IMR-90 (cell line): ENCODE results near the gene HHATL. TPM values are rescaled to one million over a fixed set of nuclear protein-coding genes. Genes with fewer than 3 reads are reported as not detected.

Experiments used
- ATAC-seq: fragments of 200-7000 bp; cut with Tn5 transposase; 2 replicates; pipeline ENCODE4 v1.9.1; 2020; ENCODE audit warnings: low read depth, mild to moderate bottlenecking, moderate library complexity
- BruUV-seq: library from RNA; stranded (reverse); fragments of 400-500 nt; replicated peaks from 2 replicates; lab custom pipeline; 2021; lab: Mats Ljungman, UMichigan
- CTCF ChIA-PET: fragments of 300-600 bp; formaldehyde crosslinking; extraction: SDS; loops from one replicate; lab custom pipeline; 2021; ENCODE audit warnings: antibody characterized with exemption; lab: Yijun Ruan, JAX
- POLR2A ChIA-PET: fragments of 300-600 bp; sonication (Branson Sonifier 250); formaldehyde crosslinking; loops from one replicate; lab custom pipeline; 2022; ENCODE audit warnings: antibody characterized with exemption; ENCODE audit not compliant: unreplicated experiment; lab: Charles Lee
- DNase-seq: peaks from one replicate; pipeline ENCODE4 v3.0.0; 2013
- H2AFZ ChIP-seq: replicated peaks from 2 replicates; pipeline ENCODE3; 2013; ENCODE audit warnings: low read length, mild to moderate bottlenecking; ENCODE audit not compliant: poor library complexity
- H2AK5ac ChIP-seq: 2 replicates; pipeline ENCODE4 v1.6.1; 2013; ENCODE audit warnings: low read depth, low read length, inconsistent platforms
- H2AK9ac ChIP-seq: replicated peaks from 2 replicates; pipeline ENCODE3; 2013; ENCODE audit warnings: mild to moderate bottlenecking, low read depth, low read length, moderate library complexity; ENCODE audit not compliant: poor library complexity
- H2BK120ac ChIP-seq: 2 replicates; pipeline ENCODE4 v1.6.1; 2013; ENCODE audit warnings: low read depth, low read length, inconsistent platforms
- H2BK15ac ChIP-seq: 3 replicates; pipeline ENCODE4 v1.6.1; 2013; ENCODE audit warnings: low read depth, low read length, inconsistent platforms
- H2BK20ac ChIP-seq: 2 replicates; pipeline ENCODE4 v1.6.1; 2013; ENCODE audit warnings: low read depth, mild to moderate bottlenecking, inconsistent platforms, low read length, moderate library complexity
- H2BK5ac ChIP-seq: 2 replicates; pipeline ENCODE4 v1.6.1; 2013; ENCODE audit warnings: mild to moderate bottlenecking, low read depth, low read length, inconsistent platforms; ENCODE audit not compliant: poor library complexity, severe bottlenecking
- H3K14ac ChIP-seq: replicated peaks from 2 replicates; pipeline ENCODE4 v1.6.1; 2013; ENCODE audit warnings: low read depth, low read length, inconsistent platforms
- H3K18ac ChIP-seq: 2 replicates; pipeline ENCODE4 v1.6.1; 2013; ENCODE audit warnings: low read depth, low read length, control low read depth
- H3K23ac ChIP-seq: 2 replicates; pipeline ENCODE4 v1.6.1; 2013; ENCODE audit warnings: low read depth, low read length, inconsistent platforms
- H3K27ac ChIP-seq: 2 replicates; pipeline ENCODE4 v1.5.1; 2013; ENCODE audit warnings: mild to moderate bottlenecking, control low read depth, low read length; ENCODE audit not compliant: insufficient read depth
- H3K27me3 ChIP-seq: 2 replicates; pipeline ENCODE4 v1.6.1; 2013; ENCODE audit warnings: low read length; ENCODE audit not compliant: control insufficient read depth, insufficient read depth
- H3K36me3 ChIP-seq: 2 replicates; pipeline ENCODE4 v1.6.1; 2013; ENCODE audit warnings: low read length, mixed read lengths; ENCODE audit not compliant: control insufficient read depth, insufficient read depth
- H3K4ac ChIP-seq: 2 replicates; pipeline ENCODE4 v1.6.1; 2013; ENCODE audit warnings: low read depth, low read length, inconsistent platforms
- H3K4me1 ChIP-seq: 2 replicates; pipeline ENCODE4 v1.6.1; 2013; ENCODE audit warnings: low read length, mixed read lengths; ENCODE audit not compliant: control insufficient read depth, insufficient read depth
- H3K4me2 ChIP-seq: 2 replicates; pipeline ENCODE4 v1.6.1; 2013; ENCODE audit warnings: low read depth, mild to moderate bottlenecking, control low read depth, low read length, moderate library complexity
- H3K4me3 ChIP-seq: 2 replicates; pipeline ENCODE4 v1.5.1; 2013; ENCODE audit warnings: low read depth, mild to moderate bottlenecking, control low read depth, low read length, moderate library complexity; ENCODE audit not compliant: insufficient read depth
- H3K56ac ChIP-seq: 2 replicates; pipeline ENCODE4 v1.6.1; 2013; ENCODE audit warnings: low read length, inconsistent platforms; ENCODE audit not compliant: insufficient read depth; ENCODE audit errors: extremely low read depth
- H3K79me1 ChIP-seq, 2 experiments: 2 replicates each; pipeline ENCODE4 v1.6.1; 2013; ENCODE audit warnings: low read length in 2 of 2, inconsistent platforms in 1 of 2, low read depth in 1 of 2
- H3K9ac ChIP-seq: 2 replicates; pipeline ENCODE4 v1.6.1; 2013; ENCODE audit warnings: low read depth, low read length, control low read depth
- H3K9me1 ChIP-seq: 2 replicates; pipeline ENCODE4 v1.6.1; 2013; ENCODE audit warnings: low read length, inconsistent platforms; ENCODE audit not compliant: insufficient read depth
- H3K9me3 ChIP-seq: 2 replicates; pipeline ENCODE4 v1.6.1; 2013; ENCODE audit warnings: low read length; ENCODE audit not compliant: control insufficient read depth, insufficient read depth
- H4K20me1 ChIP-seq: 2 replicates; pipeline ENCODE4 v1.6.1; 2013; ENCODE audit warnings: low read length, inconsistent platforms; ENCODE audit not compliant: insufficient read depth
- H4K5ac ChIP-seq: 2 replicates; pipeline ENCODE4 v1.6.1; 2013; ENCODE audit warnings: mild to moderate bottlenecking, low read depth, low read length, control low read depth
- H4K8ac ChIP-seq, 2 experiments: 2 replicates each; pipeline ENCODE4 v1.6.1; 2013; ENCODE audit warnings: low read depth in 2 of 2, low read length in 2 of 2, control low read depth in 1 of 2, inconsistent platforms in 1 of 2
- H4K91ac ChIP-seq: 2 replicates; pipeline ENCODE4 v1.6.1; 2013; ENCODE audit warnings: low read depth, low read length, inconsistent platforms; ENCODE audit not compliant: insufficient read depth
- BHLHE40 ChIP-seq: fragments of 150-350 bp; IDR thresholded peaks from 2 replicates; pipeline ENCODE4 v1.6.1; 2016; ENCODE audit warnings: mild to moderate bottlenecking, low read depth, low read length
- CTCF ChIP-seq: conservative IDR thresholded peaks from 2 replicates; pipeline ENCODE4 v1.5.1; 2012; ENCODE audit warnings: mild to moderate bottlenecking, low read depth, low read length, improper control_type of control experiment
- MAFK ChIP-seq: IDR thresholded peaks from 2 replicates; pipeline ENCODE4 v1.6.1; 2012; ENCODE audit warnings: low read depth, low read length, improper control_type of control experiment
- MAZ ChIP-seq: IDR thresholded peaks from 2 replicates; pipeline ENCODE4 v1.6.1; 2012; ENCODE audit warnings: low read depth, mild to moderate bottlenecking, low read length, improper control_type of control experiment, moderate library complexity, borderline replicate concordance
- MXI1 ChIP-seq: IDR thresholded peaks from 2 replicates; pipeline ENCODE4 v1.6.1; 2012; ENCODE audit warnings: low read depth, mild to moderate bottlenecking, low read length, moderate library complexity, borderline replicate concordance
- NFE2L2 ChIP-seq: fragments of 150-350 bp; IDR thresholded peaks from 2 replicates; pipeline ENCODE4 v1.6.1; 2016; ENCODE audit warnings: low read depth, mild to moderate bottlenecking, low read length
- POLR2A ChIP-seq: IDR thresholded peaks from 2 replicates; pipeline ENCODE4 v1.6.1; 2012; ENCODE audit warnings: mild to moderate bottlenecking, low read depth, low read length
- RAD21 ChIP-seq: IDR thresholded peaks from 2 replicates; pipeline ENCODE4 v1.6.1; 2012; ENCODE audit warnings: low read length, improper control_type of control experiment
- RCOR1 ChIP-seq: IDR thresholded peaks from 2 replicates; pipeline ENCODE4 v1.6.1; 2012; ENCODE audit warnings: mild to moderate bottlenecking, low read length, improper control_type of control experiment; ENCODE audit not compliant: insufficient replicate concordance
- RFX5 ChIP-seq: IDR thresholded peaks from 2 replicates; pipeline ENCODE4 v1.8.0; 2012; ENCODE audit warnings: low read depth, mild to moderate bottlenecking, low read length, moderate library complexity
- WGBS, 2 experiments: methylation state at CpG; one replicate each; pipeline versions ENCODE4 v1.1.5 to v1.1.7; 2013; ENCODE audit warnings: missing lambda C conversion rate in 2 of 2; ENCODE audit not compliant: insufficient read length in 1 of 2; ENCODE audit errors: extremely low coverage in 2 of 2; 5-methylcytosine and 5-hydroxymethylcytosine counted together
- dilution Hi-C: fragments of 300-500 bp; cut with HindIII; formaldehyde crosslinking; loops from one replicate; pipeline ENCODE4 v1.14.3; 2018; ENCODE audit warnings: low sequenced_read_pairs; ENCODE audit not compliant: unreplicated experiment
- in situ Hi-C: fragments of 300-500 bp; cut with MboI; formaldehyde crosslinking; loops from 3 replicates; pipeline ENCODE4 v1.14.3; 2019; ENCODE audit warnings: low sequenced_read_pairs, inconsistent platforms, mixed read lengths
- intact Hi-C: fragments of 100-400 bp; cut with micrococcal nuclease; formaldehyde crosslinking; loops from 2 replicates; pipeline ENCODE4 v1.10.0; 2022
- polyA plus RNA-seq, 3 experiments: library from polyadenylated mRNA; depleted of rRNA; stranded (reverse); fragments of >200 nt; gene quantifications; 2 replicates each; pipeline ENCODE4 v1.2.3, GENCODE V29; 2012; ENCODE audit warnings: low replicate concordance in 1 of 3
- total RNA-seq: library from RNA; depleted of rRNA; stranded (reverse); fragments of >200 nt; gene quantifications from 2 replicates; pipeline ENCODE4 v1.2.3, GENCODE V29; 2012
- TF ChIP-seq, protein P1 (sequence below): fragments of 150-350 bp; IDR thresholded peaks from 2 replicates; pipeline ENCODE4 v1.6.1; 2016; ENCODE audit warnings: low read depth, mild to moderate bottlenecking, low read length, moderate library complexity, borderline replicate concordance
- TF ChIP-seq, protein P2 (sequence below): fragments of 150-350 bp; IDR thresholded peaks from 2 replicates; pipeline ENCODE4 v1.6.1; 2017; ENCODE audit warnings: mild to moderate bottlenecking, antibody characterized with exemption, low read length, low read depth

Gene HHATL
- total and polyA plus RNA-seq, 2 of the 4 experiments (the other 2 are of a cell fraction), result not detected

DNA sequence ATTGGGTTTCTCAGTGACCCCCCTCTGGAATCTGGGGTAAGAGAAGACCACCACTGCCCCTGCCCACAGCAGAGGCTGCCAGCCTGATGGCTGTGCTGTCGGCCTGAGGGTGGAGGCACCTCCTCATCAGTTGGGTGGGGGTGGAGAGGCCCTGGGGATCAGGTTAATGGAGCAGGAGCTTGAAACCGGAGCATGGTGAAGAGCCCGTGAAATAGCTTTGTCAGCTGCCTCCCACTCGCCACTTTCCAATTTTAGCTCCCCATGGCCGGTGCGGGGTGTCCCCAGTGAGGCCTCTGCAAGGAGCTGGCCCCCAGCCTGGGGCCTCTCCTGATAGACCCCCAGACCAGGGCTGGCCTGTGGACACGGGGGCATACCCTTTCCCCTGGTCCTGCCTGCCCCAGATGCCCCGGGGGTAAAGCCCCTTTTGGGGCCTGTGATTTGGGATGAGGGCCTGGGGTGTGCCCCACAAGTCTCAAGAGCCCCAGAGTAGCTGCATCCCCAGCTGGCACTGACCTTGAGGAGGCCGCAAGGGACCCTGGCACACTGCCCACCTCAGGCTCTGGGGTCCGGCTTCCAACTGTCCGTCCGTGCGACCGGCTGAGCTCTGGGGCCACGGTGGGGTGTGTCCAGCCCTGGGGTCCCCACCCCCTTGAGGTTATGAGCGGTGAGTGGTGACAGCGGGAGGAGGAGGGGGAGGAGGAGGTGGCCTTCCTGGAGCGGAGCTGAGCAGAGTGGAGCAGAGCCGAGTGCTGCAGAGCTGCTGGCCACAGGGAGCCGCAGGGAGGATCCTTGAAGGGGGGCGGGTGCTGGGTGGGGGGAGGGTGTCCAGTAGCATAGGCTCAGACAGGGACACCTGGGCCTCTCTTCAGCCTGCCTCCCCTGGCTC, at the start of gene HHATL (continued):
- no peak for TF ChIP-seq CTCF

- Histone ChIP-seq H3K4me2 (no peak overlapping the region), H2BK20ac (no peak overlapping the region), H4K91ac (no peak overlapping the region), H4K5ac (no peak overlapping the region), H2AK5ac (no peak overlapping the region), H3K36me3 (no peaks in the 10 kb centered on the region), H3K9me1 (peaks cover 10% of the 10 kb centered on the region; the same call in 1 of the 2 replicates), H3K9me3 (no peaks in the 10 kb centered on the region), H3K27me3 (peaks cover 5% of the 10 kb centered on the region), H2AK9ac (no peak overlapping the region), H3K4ac (no peak overlapping the region), H3K4me1 (peaks cover 5% of the 10 kb centered on the region), H3K56ac (no peak overlapping the region), H4K8ac (no peak overlapping the region), H3K9ac (no peak overlapping the region), H3K4me3 (no peak overlapping the region), H3K14ac (no peak overlapping the region), H3K27ac (no peak overlapping the region), H2BK15ac (no peak overlapping the region), H2BK5ac (no peak overlapping the region), H4K20me1 (peaks cover 3% of the 10 kb centered on the region; the same call in 1 of the 2 replicates), H2BK120ac (no peak overlapping the region), H3K23ac (no peak overlapping the region), H3K18ac (no peak overlapping the region), H2AFZ (no peak overlapping the region), H3K79me1 (no peaks in the 10 kb centered on the region)
- DNase-seq (no peak), ATAC-seq (no peak)
- in situ Hi-C loops, result no loop called here
- intact Hi-C loops, result no loop called here
- ChIA-PET CTCF (no interaction called here), POLR2A (interaction anchor here (0.6 kb wide), 1 partner anchor 752 kb away, joined by 4 read pairs; no protein-coding TSS in a partner anchor)
- BruUV-seq, result no TSS peak
- no CpG with 5 or more reads among the region's 9 CpGs for WGBS, 2 experiments
- dilution Hi-C loops, result no loop called here
- no peak for TF ChIP-seq MAFK
- TF ChIP-seq NFE2L2, result no peak
- TF ChIP-seq, protein P1, sequence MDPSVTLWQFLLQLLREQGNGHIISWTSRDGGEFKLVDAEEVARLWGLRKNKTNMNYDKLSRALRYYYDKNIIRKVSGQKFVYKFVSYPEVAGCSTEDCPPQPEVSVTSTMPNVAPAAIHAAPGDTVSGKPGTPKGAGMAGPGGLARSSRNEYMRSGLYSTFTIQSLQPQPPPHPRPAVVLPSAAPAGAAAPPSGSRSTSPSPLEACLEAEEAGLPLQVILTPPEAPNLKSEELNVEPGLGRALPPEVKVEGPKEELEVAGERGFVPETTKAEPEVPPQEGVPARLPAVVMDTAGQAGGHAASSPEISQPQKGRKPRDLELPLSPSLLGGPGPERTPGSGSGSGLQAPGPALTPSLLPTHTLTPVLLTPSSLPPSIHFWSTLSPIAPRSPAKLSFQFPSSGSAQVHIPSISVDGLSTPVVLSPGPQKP, result no peak
- TF ChIP-seq BHLHE40, result no peak
- no peak for TF ChIP-seq RCOR1
- no peak for TF ChIP-seq RFX5
- no peak for TF ChIP-seq RAD21
- no peak for TF ChIP-seq POLR2A
- TF ChIP-seq MAZ, result no peak
- TF ChIP-seq, protein P2, sequence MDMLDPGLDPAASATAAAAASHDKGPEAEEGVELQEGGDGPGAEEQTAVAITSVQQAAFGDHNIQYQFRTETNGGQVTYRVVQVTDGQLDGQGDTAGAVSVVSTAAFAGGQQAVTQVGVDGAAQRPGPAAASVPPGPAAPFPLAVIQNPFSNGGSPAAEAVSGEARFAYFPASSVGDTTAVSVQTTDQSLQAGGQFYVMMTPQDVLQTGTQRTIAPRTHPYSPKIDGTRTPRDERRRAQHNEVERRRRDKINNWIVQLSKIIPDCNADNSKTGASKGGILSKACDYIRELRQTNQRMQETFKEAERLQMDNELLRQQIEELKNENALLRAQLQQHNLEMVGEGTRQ, result no peak
- no peak for TF ChIP-seq MXI1
Observed at GRCh38 chr3:42751609-42752008, 49.0 kb upstream of the HHATL start.
